HG03095 (cell line): ENCODE results near the gene ASCC3.
"Not testable (repeated sequence)": the region's sequence is repeated elsewhere in the genome, so short reads cannot be mapped to it uniquely, and the experiment has no call there.

Source experiments
- ATAC-seq: cut with Tn5 transposase; IDR thresholded peaks from one replicate; pipeline ENCODE4 v1.9.1; 2021; ENCODE audit warnings: moderate library complexity; ENCODE audit not compliant: unreplicated experiment

The ASCC3 gene

GRCh38 chr6:100670056-100670455 is 211.1 kb downstream of the ASCC3 start:
- ATAC-seq, result no peak

DNA sequence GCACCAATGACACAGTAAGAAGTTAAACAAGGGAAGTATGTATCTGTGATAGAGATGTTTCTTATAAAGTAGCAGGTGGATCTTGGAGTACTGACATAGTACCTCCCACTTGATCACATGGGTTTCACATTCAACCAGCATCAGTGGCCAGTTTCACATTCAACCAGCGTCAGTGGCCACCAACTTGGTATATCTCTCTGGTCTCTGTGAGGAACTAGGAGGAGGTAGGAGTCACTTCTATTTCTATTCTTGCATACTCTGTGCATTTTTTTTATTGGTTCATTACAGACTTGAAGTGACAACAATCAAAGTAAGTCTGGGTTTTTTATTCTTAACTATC is 216.1 kb downstream of the ASCC3 start:
- ATAC-seq, result peak; percentile 99

- ATAC-seq, result peak; percentile 28
Measured at GRCh38 chr6:100664274-100665040, 216.7 kb downstream of the ASCC3 start.

DNA sequence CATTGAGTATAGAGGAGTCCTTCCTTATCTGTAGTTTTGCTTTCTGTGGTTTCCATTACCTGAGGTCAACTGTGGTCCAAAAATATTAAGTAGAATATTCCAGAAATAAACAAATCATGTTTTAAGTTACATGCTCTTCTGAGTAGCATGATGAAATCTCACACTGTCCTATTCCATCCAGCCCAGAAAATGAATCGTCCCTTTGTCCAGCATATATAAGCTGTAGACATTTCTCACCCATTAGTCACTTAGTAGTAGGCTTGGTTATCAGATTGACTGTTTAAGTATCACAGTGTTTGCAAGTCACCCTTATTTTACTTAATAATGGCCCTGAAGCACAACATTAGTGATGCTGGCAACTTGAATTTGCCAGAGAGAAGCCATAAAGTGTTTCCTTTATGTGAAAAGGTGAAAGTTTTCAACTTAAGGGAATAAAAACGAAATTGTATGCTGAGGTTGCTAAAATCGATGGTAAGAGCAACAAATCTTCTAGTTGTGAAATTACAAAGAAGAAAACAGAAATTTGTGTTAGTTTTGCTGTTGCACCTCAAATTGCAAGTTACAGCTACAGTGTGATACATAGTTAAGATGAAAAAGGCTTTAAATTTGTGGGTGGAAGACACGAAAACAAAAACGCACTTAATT is 217.8 kb downstream of the ASCC3 start:
- no peak for ATAC-seq

- ATAC-seq, result no peak
Measured at GRCh38 chr6:100662264-100662663, 218.9 kb downstream of the ASCC3 start.

DNA sequence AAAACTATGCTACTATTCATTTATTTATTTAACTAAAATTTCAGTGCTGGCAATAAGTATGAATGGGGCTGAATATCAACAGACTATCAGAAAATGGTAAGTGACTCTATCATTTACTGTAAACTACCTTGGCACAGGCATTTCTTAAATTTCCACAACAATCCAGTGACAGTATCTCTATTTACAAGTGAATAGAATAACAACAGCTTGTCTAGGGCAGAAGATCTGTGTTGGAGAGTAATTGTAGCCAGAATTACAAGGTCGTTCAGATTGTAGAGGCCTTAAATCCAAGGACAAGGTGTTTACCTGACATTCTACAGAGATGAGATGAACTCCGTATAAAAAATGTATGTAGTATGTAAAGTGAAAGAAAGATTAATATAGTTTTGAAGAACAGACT is 222.6 kb downstream of the ASCC3 start:
- no peak for ATAC-seq

- ATAC-seq, result peak; percentile 61
Measured at GRCh38 chr6:100657678-100658330, 223.3 kb downstream of the ASCC3 start.

- ATAC-seq, result not testable (repeated sequence)
Measured at GRCh38 chr6:100641147-100641546, 240.0 kb downstream of the ASCC3 start.

GRCh38 chr6:100633096-100633777 is 247.9 kb downstream of the ASCC3 start:
- ATAC-seq, result no peak

GRCh38 chr6:100630536-100630935 is 250.6 kb downstream of the ASCC3 start:
- ATAC-seq, result no peak

DNA sequence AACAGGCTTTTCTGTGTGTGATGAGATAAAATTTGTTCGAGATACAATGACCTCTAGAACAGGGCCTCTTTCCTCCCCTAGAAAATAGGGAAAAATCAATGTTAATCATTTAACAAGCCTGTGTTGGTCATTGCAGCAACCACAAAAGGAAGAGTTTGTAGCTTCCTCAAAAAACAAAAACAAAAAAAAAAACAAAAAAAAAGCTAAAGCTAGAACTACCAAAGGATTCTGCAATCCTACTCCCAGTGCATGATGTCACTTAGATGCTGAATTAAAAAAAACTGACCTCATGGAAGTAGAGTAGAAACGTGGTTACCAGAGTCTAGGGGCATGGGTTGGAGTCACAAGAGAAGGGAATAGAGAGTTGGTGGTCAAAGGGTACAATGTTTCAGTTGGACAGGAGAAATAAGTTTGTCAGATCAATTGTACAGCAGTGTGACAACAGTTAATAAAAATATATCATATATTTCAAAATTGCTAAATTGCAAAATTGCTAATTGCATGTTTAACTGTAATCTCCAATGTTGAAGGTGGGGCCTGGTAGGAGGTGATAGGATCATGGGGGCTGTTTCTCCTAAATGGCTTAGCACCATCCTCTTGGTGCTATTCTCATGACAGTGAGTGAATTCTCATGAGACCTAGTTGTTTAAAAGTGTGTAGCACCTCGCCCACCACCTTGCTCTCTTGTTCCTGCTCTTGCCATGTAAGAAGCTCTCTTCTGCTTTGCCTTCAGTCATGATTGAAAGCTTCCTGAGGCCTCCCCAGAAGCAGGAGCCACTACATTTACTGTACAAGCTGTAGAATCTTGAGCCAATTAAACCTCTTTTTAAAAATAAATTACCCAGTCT is 253.0 kb downstream of the ASCC3 start:
- no peak for ATAC-seq

DNA sequence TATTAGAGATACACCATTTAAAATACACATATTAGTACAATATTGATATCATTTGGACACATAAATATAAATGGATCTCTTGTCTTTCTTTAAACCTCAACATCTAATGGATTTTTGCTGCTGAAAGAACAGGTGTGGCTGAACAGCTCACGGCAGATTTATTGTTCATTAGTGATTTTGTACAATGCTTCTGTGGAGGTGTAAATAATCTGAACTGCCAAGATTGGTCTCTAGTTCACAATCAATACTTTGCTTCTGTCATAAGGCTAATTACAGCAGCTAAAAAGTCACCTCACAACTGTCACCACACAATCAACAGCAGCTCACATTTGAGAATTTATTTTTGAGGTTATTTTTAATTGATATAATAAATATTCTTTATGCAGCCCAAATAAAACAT is 254.4 kb downstream of the ASCC3 start:
- ATAC-seq, result no peak

DNA sequence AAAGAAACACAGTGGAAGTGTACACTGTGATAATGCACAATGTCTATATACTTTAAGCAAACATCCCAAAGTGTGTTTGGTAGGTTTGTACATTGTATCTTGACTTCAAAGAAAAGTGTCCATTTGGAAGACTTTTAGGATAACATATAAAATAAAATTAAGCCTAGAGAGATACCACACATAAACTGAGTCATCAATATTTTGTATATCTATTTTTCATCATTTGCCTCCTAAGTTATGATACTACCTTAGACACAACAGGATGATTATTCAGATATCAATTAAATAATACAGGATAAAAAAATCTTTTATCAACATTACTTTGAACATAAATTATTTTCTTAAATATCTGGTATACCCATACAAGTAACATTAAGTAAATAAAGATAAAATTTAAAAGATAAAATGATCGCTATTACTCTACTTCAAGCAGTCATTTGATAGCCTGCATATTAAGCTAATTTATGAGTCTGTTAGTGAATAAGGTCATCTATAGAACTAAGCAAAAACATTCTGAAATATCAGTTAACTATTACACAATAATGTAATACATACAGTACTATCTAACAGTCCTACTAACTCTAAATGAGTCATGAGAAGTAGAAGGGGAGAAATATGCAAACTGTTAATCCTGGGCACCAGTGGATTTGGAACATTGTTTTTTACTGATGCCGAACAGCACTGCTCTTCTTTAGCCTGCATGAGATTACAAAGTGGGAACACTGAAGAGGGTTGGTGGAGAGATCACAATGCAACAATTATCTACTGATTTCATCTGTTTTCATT is 258.0 kb downstream of the ASCC3 start:
- ATAC-seq, result no peak

- no peak for ATAC-seq
Measured at GRCh38 chr6:100620085-100620840, 260.9 kb downstream of the ASCC3 start.

GRCh38 chr6:100618351-100618671 is 262.8 kb downstream of the ASCC3 start:
- ATAC-seq, result no peak

DNA sequence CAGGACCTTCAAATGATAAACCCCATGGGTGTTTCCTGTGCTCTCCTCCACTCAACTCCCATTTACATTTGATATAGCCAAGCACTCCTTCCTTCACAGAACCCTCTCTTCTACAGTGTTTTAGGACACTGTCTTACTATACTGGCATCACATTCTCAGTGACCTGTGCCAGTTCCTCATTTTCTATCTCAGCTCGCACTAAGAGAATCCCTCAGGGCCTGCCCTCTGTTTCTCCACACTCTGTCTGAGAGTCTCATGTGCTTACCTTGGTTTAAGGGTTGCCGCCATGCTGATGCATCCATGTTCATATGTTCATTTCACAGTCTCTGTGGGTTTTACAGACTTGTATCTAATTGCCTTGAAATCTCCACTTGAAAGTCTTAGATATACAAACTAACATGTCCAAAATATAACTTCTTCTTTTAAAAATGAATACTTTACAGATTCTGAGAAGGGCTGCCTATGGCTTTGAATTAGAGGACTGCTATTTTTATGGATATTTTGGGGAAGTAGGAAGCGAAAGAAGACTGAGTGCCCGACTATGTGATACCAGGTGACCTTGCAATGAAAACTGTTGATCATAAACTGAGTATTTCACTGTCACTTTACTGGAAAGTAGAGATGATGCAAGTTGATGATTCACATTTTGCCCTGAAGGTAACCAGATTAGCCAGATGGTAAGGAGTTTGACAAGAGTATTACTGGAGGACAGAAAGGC is 263.3 kb downstream of the ASCC3 start:
- ATAC-seq, result no peak

GRCh38 chr6:100614933-100615332 is 266.2 kb downstream of the ASCC3 start:
- no peak for ATAC-seq

GRCh38 chr6:100614386-100614785 is 266.7 kb downstream of the ASCC3 start:
- ATAC-seq, result no peak

- ATAC-seq, result no peak
Measured at GRCh38 chr6:100613656-100614055, 267.5 kb downstream of the ASCC3 start.
